HG03571 (cell line): ENCODE measurements around the gene NEB.
"Not testable (repeated sequence)": the region's sequence is repeated elsewhere in the genome, so short reads cannot be mapped to it uniquely, and the experiment has no call there.

Source experiments
- ATAC-seq: cut with Tn5 transposase; IDR thresholded peaks from one replicate; pipeline ENCODE4 v1.9.1; 2021; ENCODE audit not compliant: unreplicated experiment

NEB gene

DNA sequence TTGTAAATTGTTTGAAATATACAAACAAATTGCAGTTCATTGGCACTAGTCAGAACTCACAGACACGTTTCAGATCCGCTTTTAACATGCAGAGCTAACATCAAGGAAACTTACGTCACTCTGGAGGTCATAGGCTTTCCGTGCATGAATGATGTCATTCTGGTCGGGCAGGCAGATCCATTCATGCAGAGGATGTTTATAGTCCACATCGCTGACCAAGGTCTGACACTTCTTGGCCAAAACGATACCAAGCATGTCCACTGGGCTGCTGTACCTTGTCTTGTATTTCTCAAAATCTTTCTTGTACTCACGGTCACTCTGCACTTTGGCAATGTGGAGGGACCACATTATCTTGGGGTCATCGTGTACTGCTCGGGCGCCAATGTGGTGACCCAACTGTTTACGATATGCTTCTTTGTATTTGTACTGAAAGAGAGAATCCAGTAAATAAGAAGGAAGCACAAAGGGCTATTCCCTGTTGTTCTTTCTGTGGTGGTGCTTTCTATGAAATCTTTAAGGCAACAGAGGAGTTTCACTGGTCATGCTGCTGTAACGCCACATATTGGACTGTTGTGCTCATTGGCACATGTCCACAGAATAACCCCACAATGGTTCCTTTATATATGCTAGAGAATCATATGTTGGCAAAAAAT, 114.8 kb downstream of the NEB start:
- ATAC-seq, result no peak

DNA sequence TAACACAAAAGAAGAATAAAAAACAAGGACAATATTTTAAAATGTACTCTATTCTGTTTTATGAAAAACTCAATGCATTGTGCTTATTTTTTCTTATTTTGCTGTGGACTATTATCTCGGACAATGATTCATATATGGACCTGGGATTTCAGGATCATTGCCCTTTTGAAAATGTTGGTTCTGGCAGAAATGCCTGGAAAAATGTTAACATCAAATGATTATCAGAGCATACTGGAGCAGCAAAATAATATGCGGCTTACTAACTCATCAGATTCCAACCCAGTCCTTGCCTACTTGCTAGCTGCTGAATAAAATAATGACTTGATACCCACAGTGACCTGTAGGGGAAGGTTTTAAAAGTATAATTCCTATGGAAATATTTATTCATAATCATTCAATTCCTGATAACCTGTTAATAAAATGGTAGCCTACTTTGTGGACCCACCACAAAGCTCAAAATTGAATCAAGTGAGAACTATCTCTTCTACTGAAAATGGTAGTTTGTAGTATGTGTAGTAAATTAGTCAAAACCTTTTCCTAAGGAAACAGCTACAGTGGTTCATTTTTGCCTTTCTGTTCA, 117.4 kb downstream of the NEB start:
- ATAC-seq, result no peak

- ATAC-seq, result no peak
Observed at GRCh38 chr2:151614606-151615306, 119.5 kb downstream of the NEB start.

- no peak for ATAC-seq
Observed at GRCh38 chr2:151614159-151614558, 120.1 kb downstream of the NEB start.

GRCh38 chr2:151611351-151611750, 122.9 kb downstream of the NEB start:
- ATAC-seq, result no peak

- no peak for ATAC-seq
Observed at GRCh38 chr2:151610310-151610709, 124.0 kb downstream of the NEB start.

GRCh38 chr2:151609705-151610104, 124.6 kb downstream of the NEB start:
- no peak for ATAC-seq

DNA sequence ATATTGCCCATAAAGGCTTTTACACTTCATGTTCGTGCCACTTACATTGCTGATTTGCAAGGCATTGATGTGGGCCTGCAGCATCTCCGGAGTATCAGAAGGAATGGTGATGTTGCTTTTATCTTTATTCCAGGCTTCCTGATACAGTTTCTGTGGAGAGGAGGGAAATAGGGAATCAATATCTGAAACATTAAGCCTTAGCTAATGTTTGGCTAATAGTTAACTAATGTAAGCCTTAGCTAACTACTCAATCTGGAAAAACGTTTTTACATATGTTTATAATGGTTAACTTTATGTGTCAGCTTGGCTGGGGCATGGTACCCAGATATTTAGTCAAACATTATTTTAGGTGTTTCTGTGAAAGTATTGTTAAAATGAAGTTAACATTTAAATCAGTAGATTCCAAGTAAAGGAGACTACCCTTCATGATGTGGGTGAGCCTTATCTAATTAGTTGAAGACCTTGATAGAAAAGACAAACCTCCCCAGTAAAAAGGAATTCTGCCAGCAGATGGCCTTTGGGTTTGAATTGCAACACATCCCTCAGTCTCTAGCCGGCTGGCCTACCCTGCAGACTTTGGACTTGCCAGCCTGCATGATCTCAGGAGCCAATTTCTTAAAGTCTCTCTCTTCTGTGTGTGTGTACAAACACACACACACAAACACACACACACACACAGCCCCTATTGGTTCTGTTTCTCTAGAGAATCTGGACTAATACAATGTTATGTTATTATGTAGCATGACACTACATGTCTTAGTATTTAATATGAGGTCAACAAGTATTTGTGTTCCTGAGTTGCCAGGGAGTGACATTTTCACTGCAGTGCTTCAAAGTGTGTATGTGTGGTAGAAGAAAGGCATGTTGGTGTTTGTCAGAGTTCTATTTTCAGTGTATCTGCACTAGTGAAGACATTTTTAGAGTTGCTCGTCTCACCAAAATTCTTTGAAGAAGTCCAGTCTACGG, 126.5 kb downstream of the NEB start:
- not testable (repeated sequence) for ATAC-seq

DNA sequence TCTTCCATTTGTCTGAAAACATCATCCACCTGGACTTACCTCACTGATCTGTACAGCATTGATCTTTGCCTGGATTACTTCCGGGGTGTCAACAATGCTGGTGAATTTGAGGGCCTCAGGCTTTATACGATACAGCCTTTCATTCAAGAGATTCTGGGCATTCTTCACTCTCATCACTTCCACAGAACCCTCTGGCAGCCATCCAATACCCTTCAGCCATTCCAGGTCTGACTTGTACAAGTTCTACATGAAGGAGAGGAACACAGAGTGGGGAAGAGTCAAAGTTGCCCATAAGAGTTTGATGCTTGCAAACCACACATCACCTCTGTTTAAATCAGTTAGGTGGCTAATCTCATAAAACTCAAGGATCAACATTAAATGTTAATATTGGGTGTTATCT, 130.7 kb downstream of the NEB start:
- not testable (repeated sequence) for ATAC-seq

DNA sequence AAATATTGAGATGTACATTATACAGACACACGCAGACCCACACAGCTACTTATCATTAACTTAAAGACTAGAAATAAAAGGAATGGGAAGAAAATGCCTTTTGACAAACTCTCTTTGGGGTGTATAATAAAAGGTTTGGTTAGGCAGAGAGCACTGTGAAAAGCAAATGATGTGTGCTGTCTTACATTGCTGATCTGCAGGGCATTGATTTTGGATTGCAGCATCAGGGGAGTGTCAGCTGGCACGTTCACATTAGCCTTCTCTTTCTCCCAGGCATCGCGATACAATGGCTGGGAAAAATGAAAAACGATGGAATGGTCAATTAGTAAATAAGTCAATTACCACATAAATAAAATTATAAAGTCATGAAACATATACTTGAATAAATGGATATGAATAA, 131.9 kb downstream of the NEB start:
- not testable (repeated sequence) for ATAC-seq

- ATAC-seq, result not testable (repeated sequence)
Observed at GRCh38 chr2:151601803-151602202, 132.5 kb downstream of the NEB start.

- ATAC-seq, result not testable (repeated sequence)
Observed at GRCh38 chr2:151596903-151597608, 137.2 kb downstream of the NEB start.

DNA sequence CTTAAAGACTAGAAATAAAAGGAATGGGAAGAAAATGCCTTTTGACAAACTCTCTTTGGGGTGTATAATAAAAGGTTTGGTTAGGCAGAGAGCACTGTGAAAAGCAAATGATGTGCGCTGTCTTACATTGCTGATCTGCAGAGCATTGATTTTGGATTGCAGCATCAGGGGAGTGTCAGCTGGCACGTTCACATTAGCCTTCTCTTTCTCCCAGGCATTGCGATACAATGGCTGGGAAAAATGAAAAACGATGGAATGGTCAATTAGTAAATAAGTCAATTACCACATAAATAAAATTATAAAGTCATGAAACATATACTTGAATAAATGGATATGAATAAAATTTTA, 142.4 kb downstream of the NEB start:
- ATAC-seq, result not testable (repeated sequence)

GRCh38 chr2:151591250-151591907, 142.9 kb downstream of the NEB start:
- ATAC-seq, result not testable (repeated sequence)

DNA sequence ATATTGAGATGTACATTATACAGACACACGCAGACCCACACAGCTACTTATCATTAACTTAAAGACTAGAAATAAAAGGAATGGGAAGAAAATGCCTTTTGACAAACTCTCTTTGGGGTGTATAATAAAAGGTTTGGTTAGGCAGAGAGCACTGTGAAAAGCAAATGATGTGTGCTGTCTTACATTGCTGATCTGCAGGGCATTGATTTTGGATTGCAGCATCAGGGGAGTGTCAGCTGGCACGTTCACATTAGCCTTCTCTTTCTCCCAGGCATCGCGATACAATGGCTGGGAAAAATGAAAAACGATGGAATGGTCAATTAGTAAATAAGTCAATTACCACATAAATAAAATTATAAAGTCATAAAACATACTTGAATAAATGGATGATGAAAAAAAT, 153.0 kb downstream of the NEB start:
- ATAC-seq, result not testable (repeated sequence)

- not testable (repeated sequence) for ATAC-seq
Observed at GRCh38 chr2:151580697-151581096, 153.6 kb downstream of the NEB start.

- ATAC-seq, result no peak
Observed at GRCh38 chr2:151577116-151577515, 157.2 kb downstream of the NEB start.

DNA sequence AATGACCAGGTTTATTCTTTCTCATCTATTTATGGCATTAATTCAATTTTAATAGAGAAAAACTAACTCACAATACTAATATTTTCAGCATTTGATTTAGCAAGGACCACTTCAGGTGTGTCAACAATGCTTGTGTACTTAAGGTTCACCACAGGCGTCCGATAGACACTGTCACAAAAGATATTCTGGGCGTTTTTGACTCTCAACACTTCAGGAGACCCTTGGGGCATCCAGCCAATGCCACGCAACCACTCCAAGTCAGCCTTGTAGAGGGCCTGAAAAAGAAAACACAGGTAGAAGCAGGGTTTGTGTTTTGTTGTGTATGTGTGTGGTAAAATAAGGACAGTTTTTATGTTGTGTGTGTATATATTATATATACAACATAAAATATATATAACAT, 158.2 kb downstream of the NEB start:
- ATAC-seq, result no peak

- ATAC-seq, result no peak
Observed at GRCh38 chr2:151575338-151575737, 158.9 kb downstream of the NEB start.

DNA sequence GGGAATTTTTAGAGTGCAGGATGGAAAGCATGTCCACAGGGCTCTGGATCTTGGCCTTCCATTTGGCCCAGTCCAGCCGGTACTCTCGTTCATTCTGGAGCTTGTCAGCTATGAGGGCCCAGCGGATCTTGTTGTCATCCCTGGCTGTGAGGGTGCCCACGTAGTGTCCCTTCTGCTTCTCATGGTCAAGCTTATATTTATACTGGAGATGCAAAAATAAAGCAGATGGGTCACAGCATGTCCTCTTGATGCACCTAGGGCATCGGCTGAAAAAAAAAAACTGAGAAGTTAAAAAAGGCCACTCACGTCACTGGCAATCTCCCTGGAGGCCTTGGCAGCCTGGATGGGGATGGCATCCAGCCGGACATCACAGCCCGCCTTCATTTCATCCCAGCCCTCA, 164.1 kb downstream of the NEB start:
- no peak for ATAC-seq
